HepG2 (cell line): ENCODE data around the gene PSMB10. TPM values are rescaled to one million over a fixed set of nuclear protein-coding genes. Genes with fewer than 3 reads are reported as not detected.

Experiments
- ARHGAP35 ChIP-seq: sonication (generic); formaldehyde crosslinking; IDR thresholded peaks from 2 replicates; pipeline ENCODE4 v1.9.0; 2022; ENCODE audit warnings: mild to moderate bottlenecking, inconsistent platforms, moderate library complexity, missing genetic modification reagents, borderline replicate concordance
- BORCS8-MEF2B ChIP-seq: sonication (generic); formaldehyde crosslinking; IDR thresholded peaks from 2 replicates; pipeline ENCODE4 v1.8.0; 2022; ENCODE audit warnings: mild to moderate bottlenecking, missing genetic modification reagents
- EP300 ChIP-seq, 3 experiments: sonication (generic) in 1 of 3; formaldehyde crosslinking in 1 of 3; IDR thresholded peaks; 2 replicates each; pipeline versions ENCODE4 v1.5.1 to v1.6.1; 2011 to 2020; ENCODE audit warnings: low read depth in 2 of 3, low read length in 2 of 3, borderline replicate concordance in 1 of 3, improper control_type of control experiment in 1 of 3, mild to moderate bottlenecking in 1 of 3, missing genetic modification reagents in 1 of 3, moderate library complexity in 1 of 3
- FOXJ3 ChIP-seq: sonication (generic); formaldehyde crosslinking; IDR thresholded peaks from 2 replicates; pipeline ENCODE4 v1.4.0; 2020; ENCODE audit warnings: missing genetic modification reagents, mild to moderate bottlenecking, borderline replicate concordance
- GTF3A ChIP-seq: sonication (generic); formaldehyde crosslinking; conservative IDR thresholded peaks from 2 replicates; pipeline ENCODE4 v1.4.0; 2020; ENCODE audit warnings: mild to moderate bottlenecking, missing genetic modification reagents
- MBD4 ChIP-seq: IDR thresholded peaks from 2 replicates; pipeline ENCODE4 v1.6.1; 2012; ENCODE audit warnings: low read length, inconsistent platforms, borderline replicate concordance
- RXRB ChIP-seq: IDR thresholded peaks from 2 replicates; pipeline ENCODE4 v1.6.1; 2016; ENCODE audit warnings: borderline replicate concordance, missing genetic modification reagents, missing compliant biosample characterization
- SMAD1 ChIP-seq: sonication (generic); formaldehyde crosslinking; IDR thresholded peaks from 2 replicates; pipeline ENCODE4 v1.4.0; 2020; ENCODE audit warnings: missing genetic modification reagents, low read depth, mild to moderate bottlenecking, borderline replicate concordance
- SNAPC2 ChIP-seq: sonication (generic); formaldehyde crosslinking; IDR thresholded peaks from 2 replicates; pipeline ENCODE4 v1.8.1; 2022; ENCODE audit warnings: mild to moderate bottlenecking, missing genetic modification reagents
- SP4 ChIP-seq: sonication (generic); formaldehyde crosslinking; IDR thresholded peaks from 2 replicates; pipeline ENCODE4 v1.8.1; 2023; ENCODE audit warnings: mild to moderate bottlenecking, missing genetic modification reagents
- SUZ12 ChIP-seq: fragments of 150-350 bp; IDR thresholded peaks from 2 replicates; pipeline ENCODE4 v1.6.1; 2014; ENCODE audit warnings: low read depth, low read length
- TRIM24 ChIP-seq: sonication (generic); formaldehyde crosslinking; IDR thresholded peaks from 2 replicates; pipeline ENCODE4 v1.8.0; 2022; ENCODE audit warnings: mild to moderate bottlenecking, missing genetic modification reagents
- ZBTB21 ChIP-seq: sonication (generic); formaldehyde crosslinking; IDR thresholded peaks from 2 replicates; pipeline ENCODE4 v1.4.0; 2020; ENCODE audit warnings: missing genetic modification reagents
- ZNF232 ChIP-seq: sonication (generic); formaldehyde crosslinking; IDR thresholded peaks from 2 replicates; pipeline ENCODE4 v1.4.0; 2020; ENCODE audit warnings: missing genetic modification reagents, borderline replicate concordance
- ZNF34 ChIP-seq: sonication (generic); formaldehyde crosslinking; IDR thresholded peaks from 2 replicates; pipeline ENCODE4 v1.4.0; 2020; ENCODE audit warnings: mild to moderate bottlenecking, missing genetic modification reagents, borderline replicate concordance
- ZNF619 ChIP-seq: sonication (generic); formaldehyde crosslinking; IDR thresholded peaks from 2 replicates; pipeline ENCODE4 v1.4.0; 2020; ENCODE audit warnings: mild to moderate bottlenecking, missing genetic modification reagents
- ZNF746 ChIP-seq: sonication (generic); formaldehyde crosslinking; IDR thresholded peaks from 2 replicates; pipeline ENCODE4 v1.8.0; 2022; ENCODE audit warnings: mild to moderate bottlenecking, missing genetic modification reagents
- ZNF747 ChIP-seq: sonication (generic); formaldehyde crosslinking; IDR thresholded peaks from 2 replicates; pipeline ENCODE4 v1.8.1; 2023; ENCODE audit warnings: missing genetic modification reagents, mild to moderate bottlenecking, borderline replicate concordance
- ZNF883 ChIP-seq: sonication (generic); formaldehyde crosslinking; IDR thresholded peaks from 2 replicates; pipeline ENCODE4 v1.5.1; 2020; ENCODE audit warnings: mild to moderate bottlenecking, missing genetic modification reagents; ENCODE audit errors: not compliant biosample characterization
- polyA plus RNA-seq, 8 experiments: library from polyadenylated mRNA; depleted of rRNA in 3 of 8; stranded (reverse) in 7 of 8; unstranded in 1 of 8; fragments of >200 nt; fragmentation: Illumina TruSeq in 4 of 8; extraction: Trizol in 4 of 8; gene quantifications; 2 replicates each; pipeline versions ENCODE4 v1.2.1 to v1.2.3, GENCODE V29; 2011 to 2016; ENCODE audit warnings: low read depth in 4 of 8, missing spikeins in 1 of 8, mixed read lengths in 1 of 8; ENCODE audit not compliant: insufficient read depth in 1 of 8
- total RNA-seq, 5 experiments: library from RNA; depleted of rRNA; stranded (reverse); fragments of >200 nt; fragmentation: Illumina TruSeq; extraction: Trizol; gene quantifications; 2 replicates each; pipeline ENCODE4 v1.2.3, GENCODE V29; 2016; ENCODE audit warnings: low read depth in 1 of 5
- TF ChIP-seq, protein P1 (sequence below), 2 experiments: IDR thresholded peaks; 2 replicates each; pipeline ENCODE4 v1.6.1; 2011 to 2012; ENCODE audit warnings: low read length in 2 of 2, borderline replicate concordance in 1 of 2, low read depth in 1 of 2, mild to moderate bottlenecking in 1 of 2, moderate library complexity in 1 of 2
- TF ChIP-seq, protein P2 (sequence below): sonication (generic); formaldehyde crosslinking; conservative IDR thresholded peaks from 2 replicates; pipeline ENCODE4 v1.8.0; 2022; ENCODE audit warnings: low read depth, missing genetic modification reagents
- TF ChIP-seq, protein P3 (sequence below): sonication (generic); formaldehyde crosslinking; IDR thresholded peaks from 2 replicates; pipeline ENCODE4 v1.4.0; 2020; ENCODE audit warnings: missing genetic modification reagents

The PSMB10 gene
- total and polyA plus RNA-seq, 2 of the 13 experiments (the other 11 are each of a cell fraction or from before 2014, with no cell fraction given): 12.7 to 65.9 TPM

DNA sequence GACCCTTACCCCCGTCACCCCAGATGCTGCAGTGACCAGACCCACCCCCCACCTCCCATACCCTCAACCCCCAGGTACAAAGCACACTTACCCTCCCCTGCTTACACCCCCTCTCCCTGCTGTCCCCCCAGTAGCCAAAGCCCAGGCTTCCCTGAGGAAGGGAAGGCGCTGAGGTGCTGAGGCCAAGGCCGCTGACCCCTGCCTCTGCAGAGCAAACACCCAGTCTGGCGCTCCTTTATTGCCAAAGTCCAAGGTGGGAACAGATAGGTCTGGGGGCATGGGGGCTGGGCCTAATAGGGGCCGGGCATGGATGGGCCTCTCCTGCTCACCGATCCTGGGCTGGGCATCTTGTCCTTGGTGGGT is 6.6 kb upstream of the PSMB10 start (continued):
- TF ChIP-seq, protein P1, sequence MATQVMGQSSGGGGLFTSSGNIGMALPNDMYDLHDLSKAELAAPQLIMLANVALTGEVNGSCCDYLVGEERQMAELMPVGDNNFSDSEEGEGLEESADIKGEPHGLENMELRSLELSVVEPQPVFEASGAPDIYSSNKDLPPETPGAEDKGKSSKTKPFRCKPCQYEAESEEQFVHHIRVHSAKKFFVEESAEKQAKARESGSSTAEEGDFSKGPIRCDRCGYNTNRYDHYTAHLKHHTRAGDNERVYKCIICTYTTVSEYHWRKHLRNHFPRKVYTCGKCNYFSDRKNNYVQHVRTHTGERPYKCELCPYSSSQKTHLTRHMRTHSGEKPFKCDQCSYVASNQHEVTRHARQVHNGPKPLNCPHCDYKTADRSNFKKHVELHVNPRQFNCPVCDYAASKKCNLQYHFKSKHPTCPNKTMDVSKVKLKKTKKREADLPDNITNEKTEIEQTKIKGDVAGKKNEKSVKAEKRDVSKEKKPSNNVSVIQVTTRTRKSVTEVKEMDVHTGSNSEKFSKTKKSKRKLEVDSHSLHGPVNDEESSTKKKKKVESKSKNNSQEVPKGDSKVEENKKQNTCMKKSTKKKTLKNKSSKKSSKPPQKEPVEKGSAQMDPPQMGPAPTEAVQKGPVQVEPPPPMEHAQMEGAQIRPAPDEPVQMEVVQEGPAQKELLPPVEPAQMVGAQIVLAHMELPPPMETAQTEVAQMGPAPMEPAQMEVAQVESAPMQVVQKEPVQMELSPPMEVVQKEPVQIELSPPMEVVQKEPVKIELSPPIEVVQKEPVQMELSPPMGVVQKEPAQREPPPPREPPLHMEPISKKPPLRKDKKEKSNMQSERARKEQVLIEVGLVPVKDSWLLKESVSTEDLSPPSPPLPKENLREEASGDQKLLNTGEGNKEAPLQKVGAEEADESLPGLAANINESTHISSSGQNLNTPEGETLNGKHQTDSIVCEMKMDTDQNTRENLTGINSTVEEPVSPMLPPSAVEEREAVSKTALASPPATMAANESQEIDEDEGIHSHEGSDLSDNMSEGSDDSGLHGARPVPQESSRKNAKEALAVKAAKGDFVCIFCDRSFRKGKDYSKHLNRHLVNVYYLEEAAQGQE (IDR thresholded peaks at IDR 0.05; ENCODE audit: borderline replicate concordance in 1 of 2, low read depth in 1 of 2, low read length in 2 of 2): peak in 1 of 2 experiments; percentile 80; a peak in 2 of 4 replicates
- TF ChIP-seq BORCS8-MEF2B (no peak), ZNF883 (CRISPR knock-in tag) (no peak), ZNF34 (CRISPR knock-in tag) (peak; percentile 81; the same call in 1 of the 2 replicates), GTF3A (CRISPR knock-in tag) (no peak), RXRB (CRISPR knock-in tag) (peak; percentile 53), SNAPC2 (CRISPR knock-in tag) (no peak), ZNF232 (CRISPR knock-in tag) (no peak), ARHGAP35 (CRISPR knock-in tag) (no peak), ZNF746 (peak; percentile 95), ZNF619 (CRISPR knock-in tag) (no peak; the same call in 1 of the 2 replicates), ZBTB21 (no peak), ZNF747 (CRISPR knock-in tag) (0 out of 2 replicates have a peak, but pooled peaks have one; percentile 20), FOXJ3 (CRISPR knock-in tag) (no peak), MBD4 (no peak), EP300 (IDR thresholded peaks at IDR 0.05; ENCODE audit: low read depth in 2 of 2, low read length in 2 of 2) (peak in 1 of 2 experiments; percentile 88; a peak in 2 of 4 replicates), EP300 (CRISPR knock-in tag; IDR thresholded peaks at IDR 0.05; ENCODE audit: borderline replicate concordance) (no peak), TRIM24 (peak; percentile 74), SMAD1 (CRISPR knock-in tag) (peak; percentile 22; the same call in 1 of the 2 replicates), SP4 (peak; percentile 60), SUZ12 (no peak)
- TF ChIP-seq, protein P2, sequence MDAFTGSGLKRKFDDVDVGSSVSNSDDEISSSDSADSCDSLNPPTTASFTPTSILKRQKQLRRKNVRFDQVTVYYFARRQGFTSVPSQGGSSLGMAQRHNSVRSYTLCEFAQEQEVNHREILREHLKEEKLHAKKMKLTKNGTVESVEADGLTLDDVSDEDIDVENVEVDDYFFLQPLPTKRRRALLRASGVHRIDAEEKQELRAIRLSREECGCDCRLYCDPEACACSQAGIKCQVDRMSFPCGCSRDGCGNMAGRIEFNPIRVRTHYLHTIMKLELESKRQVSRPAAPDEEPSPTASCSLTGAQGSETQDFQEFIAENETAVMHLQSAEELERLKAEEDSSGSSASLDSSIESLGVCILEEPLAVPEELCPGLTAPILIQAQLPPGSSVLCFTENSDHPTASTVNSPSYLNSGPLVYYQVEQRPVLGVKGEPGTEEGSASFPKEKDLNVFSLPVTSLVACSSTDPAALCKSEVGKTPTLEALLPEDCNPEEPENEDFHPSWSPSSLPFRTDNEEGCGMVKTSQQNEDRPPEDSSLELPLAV (CRISPR knock-in tag): no peak; the same call in 1 of the 2 replicates
- TF ChIP-seq, protein P3, sequence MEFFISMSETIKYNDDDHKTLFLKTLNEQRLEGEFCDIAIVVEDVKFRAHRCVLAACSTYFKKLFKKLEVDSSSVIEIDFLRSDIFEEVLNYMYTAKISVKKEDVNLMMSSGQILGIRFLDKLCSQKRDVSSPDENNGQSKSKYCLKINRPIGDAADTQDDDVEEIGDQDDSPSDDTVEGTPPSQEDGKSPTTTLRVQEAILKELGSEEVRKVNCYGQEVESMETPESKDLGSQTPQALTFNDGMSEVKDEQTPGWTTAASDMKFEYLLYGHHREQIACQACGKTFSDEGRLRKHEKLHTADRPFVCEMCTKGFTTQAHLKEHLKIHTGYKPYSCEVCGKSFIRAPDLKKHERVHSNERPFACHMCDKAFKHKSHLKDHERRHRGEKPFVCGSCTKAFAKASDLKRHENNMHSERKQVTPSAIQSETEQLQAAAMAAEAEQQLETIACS (CRISPR knock-in tag): no peak
